GM21447 (cell line): Measurements from ENCODE around the gene ENDOD1.
"Not testable (repeated sequence)": the region's sequence is repeated elsewhere in the genome, so short reads cannot be mapped to it uniquely, and the experiment has no call there.

ENCODE experiments used
- ATAC-seq: cut with Tn5 transposase; IDR thresholded peaks from one replicate; pipeline ENCODE4 v1.9.1; 2021; ENCODE audit not compliant: unreplicated experiment

ENDOD1 gene

GRCh38 chr11:95100856-95101507, 11.3 kb downstream of the ENDOD1 start:
- no peak for ATAC-seq

DNA sequence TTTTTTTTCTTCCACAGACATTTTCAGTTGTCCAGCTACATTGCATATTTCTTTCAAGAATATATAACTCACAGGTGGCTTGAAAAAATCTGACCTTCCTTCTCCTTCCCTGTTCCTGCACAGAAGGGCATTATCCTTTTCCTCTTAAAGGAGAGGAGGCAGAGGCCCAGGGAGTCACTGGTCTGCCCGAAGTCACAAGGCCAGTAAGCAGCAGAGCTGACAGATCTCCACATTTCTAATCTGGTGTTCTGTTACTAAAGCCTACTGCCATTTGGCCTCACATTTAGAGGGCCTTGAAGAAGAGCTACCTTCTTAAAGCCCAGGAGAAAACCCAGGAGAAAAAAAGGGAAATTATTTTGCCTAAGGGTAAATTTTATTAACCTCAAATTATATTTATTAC, 12.3 kb downstream of the ENDOD1 start:
- no peak for ATAC-seq

DNA sequence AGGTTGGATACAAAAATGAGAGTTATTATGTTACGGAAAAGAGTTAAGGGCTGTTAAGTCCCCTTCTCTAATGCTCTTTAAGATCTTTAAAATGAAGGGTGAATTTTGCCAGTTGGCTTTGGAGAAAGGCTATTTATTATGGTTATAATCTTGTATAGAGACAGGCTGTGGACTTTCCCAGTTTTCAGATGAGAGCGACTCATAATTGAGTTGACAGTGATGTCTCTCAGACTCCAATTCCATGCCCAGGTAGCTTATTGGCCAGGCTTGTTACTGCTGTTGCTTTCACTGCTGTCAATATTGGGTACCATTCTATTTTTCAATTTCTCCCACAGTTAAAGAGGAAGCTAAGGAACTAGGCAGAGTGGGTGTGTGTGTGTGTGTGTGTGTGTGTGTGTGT, 13.1 kb downstream of the ENDOD1 start:
- no peak for ATAC-seq

DNA sequence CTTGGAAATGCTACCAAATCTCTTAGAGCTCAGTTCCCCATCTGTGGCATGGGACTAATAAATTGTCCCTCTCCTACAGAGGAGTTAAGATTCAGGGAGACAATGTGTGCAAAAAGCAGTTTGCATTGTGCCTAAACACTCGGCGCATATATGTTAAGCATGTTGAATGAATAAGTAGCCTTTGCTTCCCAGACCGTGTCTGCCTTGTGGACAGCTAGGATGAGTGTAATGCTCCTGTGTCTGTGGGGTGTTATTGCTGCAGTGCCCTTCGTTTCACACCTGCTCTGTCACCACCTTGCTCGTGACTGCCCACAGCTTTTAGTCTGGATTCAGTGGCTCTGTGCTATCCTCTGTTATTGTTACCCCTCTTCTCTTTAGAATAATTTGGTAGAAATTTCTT, 14.1 kb downstream of the ENDOD1 start:
- ATAC-seq = no peak

DNA sequence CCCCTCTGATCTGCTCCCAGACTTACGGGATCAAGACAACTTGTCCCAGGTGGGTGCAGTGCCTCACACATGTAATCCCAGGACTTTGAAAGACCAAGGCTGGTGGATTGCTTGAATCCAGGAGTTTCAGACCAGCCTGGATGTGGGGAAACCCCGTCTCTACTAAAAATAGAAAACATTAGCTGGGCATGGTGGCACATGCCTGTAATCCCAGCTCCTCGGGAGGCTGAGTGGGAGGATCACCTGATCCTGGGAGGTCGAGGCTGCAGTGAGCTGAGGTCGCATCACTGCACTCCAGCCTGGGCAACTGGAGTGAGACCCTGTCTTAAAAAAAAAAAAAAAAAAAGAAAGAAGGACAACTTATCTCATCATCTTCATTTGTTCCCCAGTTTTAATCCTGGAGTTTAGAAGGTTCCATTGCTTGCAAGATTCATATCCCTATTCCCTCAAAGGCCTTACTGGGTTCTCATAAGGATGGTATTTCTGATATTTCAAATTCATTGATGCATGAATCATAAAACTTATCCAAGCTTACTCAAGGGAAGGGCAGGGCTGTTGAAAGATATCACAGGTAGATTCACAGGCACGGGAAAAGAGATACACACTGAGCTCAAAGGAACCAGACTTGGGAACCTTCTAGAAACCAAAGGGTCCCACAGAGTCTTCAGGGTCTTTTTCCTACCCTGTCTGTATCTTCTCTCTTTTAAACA, 14.6 kb downstream of the ENDOD1 start:
- ATAC-seq = no peak

DNA sequence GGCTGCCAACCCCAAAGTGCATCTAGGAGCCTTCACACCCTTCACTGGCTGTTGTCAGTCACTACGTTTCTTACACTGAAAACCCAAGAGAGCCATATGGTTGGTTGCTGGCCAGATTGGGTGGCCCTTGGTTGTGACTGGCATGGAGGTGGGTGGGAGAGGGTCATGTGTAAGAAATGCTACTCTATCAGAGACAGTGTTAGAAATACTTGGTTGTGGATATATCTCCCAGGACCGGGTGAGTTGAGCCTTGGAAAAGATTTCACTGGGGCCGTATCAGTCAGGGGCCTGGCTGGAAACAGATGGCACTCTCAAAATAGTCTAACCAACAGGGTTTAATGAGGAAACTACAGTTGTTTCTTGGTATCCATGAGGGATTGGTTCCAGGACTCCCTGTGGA, 15.2 kb downstream of the ENDOD1 start:
- ATAC-seq = no peak

- no peak for ATAC-seq
These were observed 18.5 kb downstream of the ENDOD1 start for GRCh38 chr11:95108159-95108611.

GRCh38 chr11:95108671-95109551, 19.3 kb downstream of the ENDOD1 start:
- ATAC-seq = no peak

- not testable (repeated sequence) for ATAC-seq
These were observed 21.8 kb downstream of the ENDOD1 start for GRCh38 chr11:95111471-95111870.

GRCh38 chr11:95111923-95112540, 22.4 kb downstream of the ENDOD1 start:
- ATAC-seq = no peak

GRCh38 chr11:95115597-95115996, 26.0 kb downstream of the ENDOD1 start:
- ATAC-seq = no peak

- no peak for ATAC-seq
These were observed 29.9 kb downstream of the ENDOD1 start for GRCh38 chr11:95119361-95120060.

- no peak for ATAC-seq
These were observed 32.1 kb downstream of the ENDOD1 start for GRCh38 chr11:95121698-95122097.

- no peak for ATAC-seq
These were observed 33.9 kb downstream of the ENDOD1 start for GRCh38 chr11:95123556-95123955.

DNA sequence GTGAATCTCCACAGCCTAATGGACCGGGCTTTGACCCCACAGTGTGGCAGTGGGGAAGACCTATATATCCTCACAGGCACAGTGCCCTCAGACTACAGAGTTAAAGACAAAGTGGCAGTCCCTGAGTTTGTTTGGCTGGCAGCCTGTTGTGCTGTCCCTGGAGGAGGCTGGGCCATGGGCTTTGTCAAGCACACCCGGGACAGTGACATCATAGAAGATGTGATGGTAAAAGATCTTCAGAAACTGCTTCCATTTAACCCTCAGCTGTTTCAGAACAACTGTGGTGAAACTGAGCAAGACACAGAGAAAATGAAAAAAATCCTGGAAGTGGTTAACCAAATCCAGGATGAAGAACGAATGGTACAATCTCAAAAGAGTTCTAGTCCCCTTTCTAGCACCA, 39.0 kb downstream of the ENDOD1 start:
- ATAC-seq = no peak

- no peak for ATAC-seq
These were observed 43.3 kb downstream of the ENDOD1 start for GRCh38 chr11:95132956-95133355.

GRCh38 chr11:95134491-95134890, 44.8 kb downstream of the ENDOD1 start:
- no peak for ATAC-seq

DNA sequence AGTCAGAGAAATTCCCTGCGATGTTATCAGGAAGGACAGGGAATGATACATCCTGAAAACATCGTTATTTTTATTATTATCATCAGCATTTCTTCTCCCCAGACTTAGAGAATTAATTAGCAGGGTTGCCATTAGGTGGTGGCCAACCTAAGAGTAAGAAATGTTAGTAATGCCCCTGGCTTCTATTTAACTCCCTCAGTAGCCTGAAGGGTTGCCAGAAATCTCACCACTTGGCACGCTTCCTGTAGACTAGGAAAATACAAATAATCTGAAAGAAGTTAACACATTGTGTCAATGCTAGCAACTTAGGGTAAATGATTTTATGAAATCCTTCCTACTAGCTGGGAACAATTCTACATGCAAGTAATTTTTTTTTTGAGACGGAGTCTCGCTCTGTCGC, 45.5 kb downstream of the ENDOD1 start:
- no peak for ATAC-seq

DNA sequence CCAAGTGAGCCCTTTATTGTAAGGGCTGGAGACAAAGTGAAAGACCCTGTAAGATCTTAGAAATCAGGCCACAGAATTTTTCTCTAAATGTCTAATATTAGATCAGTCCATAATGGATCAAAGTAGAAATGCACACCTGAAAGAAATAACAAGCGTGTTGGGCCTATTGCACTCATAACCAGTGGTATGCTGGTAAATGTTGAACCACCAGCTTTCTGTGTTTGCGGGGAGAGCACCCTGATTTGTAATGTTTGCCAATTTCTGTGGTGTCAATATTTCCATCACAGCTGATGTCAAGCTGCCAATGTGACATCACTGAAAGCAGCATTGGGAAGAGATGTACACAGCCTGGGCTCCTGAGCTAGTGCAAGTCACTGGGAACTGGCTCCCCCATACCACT, 46.2 kb downstream of the ENDOD1 start:
- no peak for ATAC-seq

DNA sequence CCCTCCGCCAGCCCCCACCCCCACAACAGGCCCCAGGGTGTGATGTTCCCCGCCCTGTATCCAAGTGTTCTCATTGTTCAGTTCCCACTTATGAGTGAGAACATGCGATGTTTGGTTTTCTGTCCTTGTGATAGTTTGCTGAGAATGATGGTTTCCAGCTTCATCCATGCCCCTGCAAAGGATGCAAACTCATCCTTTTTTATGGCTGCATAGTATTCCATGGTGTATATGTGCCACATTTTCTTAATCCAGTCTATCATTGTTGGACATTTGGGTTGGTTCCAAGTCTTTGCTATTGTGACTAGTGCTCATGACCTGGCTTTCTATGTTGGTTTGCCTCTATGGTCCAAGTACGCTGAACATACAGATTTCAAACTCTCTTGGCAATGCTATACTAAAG, 47.1 kb downstream of the ENDOD1 start:
- not testable (repeated sequence) for ATAC-seq

GRCh38 chr11:95137299-95137698, 47.7 kb downstream of the ENDOD1 start:
- no peak for ATAC-seq
